Measurements from ENCODE around the gene PTPRO. TPM values are rescaled to one million over a fixed set of nuclear protein-coding genes. Genes with fewer than 3 reads are reported as not detected.

The PTPRO gene
- total and polyA plus RNA-seq, 8 donors = 0.35 to 11.6 (median 0.68) TPM; not detected in 3

GRCh38 chr12:15293731-15294130 lies 28.6 kb upstream of the PTPRO start:
- no peak for DNase-seq
- Histone ChIP-seq H3K36me3 (no peaks in the 10 kb centered on the region), H3K4me1 (no peaks in the 10 kb centered on the region), H3K27ac (no peak overlapping the region), H3K4me3 (no peak overlapping the region), H3K9me3 (no peaks in the 10 kb centered on the region), H3K27me3 (no peaks in the 10 kb centered on the region)
- intact Hi-C loops (cut with DNase I; ENCODE audit: low total_unique reads) = no loop called here
- TF ChIP-seq POLR2AphosphoS5 (IDR thresholded peaks at IDR 0.05) (no peak), POLR2A (IDR thresholded peaks at IDR 0.05) (no peak), EP300 (IDR thresholded peaks at IDR 0.05) (no peak), CTCF (IDR thresholded peaks at IDR 0.05) (no peak)
- WGBS, 5 donors = 86 to 94% (median 88%) methylated on average over 3 of the region's 3 CpGs

GRCh38 chr12:15299947-15300346 lies 22.4 kb upstream of the PTPRO start:
- DNase-seq = no peak
- no peaks in the 10 kb centered on the region for H3K36me3 ChIP-seq
- intact Hi-C loops (cut with DNase I; ENCODE audit: low total_unique reads) = no loop called here

GRCh38 chr12:15304296-15304695 lies 18.0 kb upstream of the PTPRO start:
- H3K9me3 ChIP-seq = peaks cover 0 to 8% (median 3%) of the 10 kb centered on the region in 4 donors
- TF ChIP-seq POLR2A (IDR thresholded peaks at IDR 0.05) = no peak
- TF ChIP-seq CTCF (IDR thresholded peaks at IDR 0.05) = no peak
- no peak for TF ChIP-seq EP300 (IDR thresholded peaks at IDR 0.05)
- no peak for TF ChIP-seq POLR2AphosphoS5 (IDR thresholded peaks at IDR 0.05)
- no peaks in the 10 kb centered on the region for H3K27me3 ChIP-seq
- H3K4me3 ChIP-seq = no peak overlapping the region
- DNase-seq = no peak
- intact Hi-C loops (cut with DNase I; ENCODE audit: low total_unique reads) = no loop called here
- no peak overlapping the region for H3K27ac ChIP-seq
- no peaks in the 10 kb centered on the region for H3K36me3 ChIP-seq
- H3K4me1 ChIP-seq = no peaks in the 10 kb centered on the region
- WGBS, 5 donors = 94 to 98% (median 94%) methylated on average over 2 of the region's 2 CpGs

More at GRCh38 chr12:15299947-15300346, 22.4 kb upstream of the PTPRO start:
- Histone ChIP-seq H3K4me1 (no peaks in the 10 kb centered on the region), H3K4me3 (no peak overlapping the region), H3K27ac (no peak overlapping the region), H3K27me3 (no peaks in the 10 kb centered on the region), H3K9me3 (peaks cover 0 to 10% (median 3%) of the 10 kb centered on the region in 4 donors)
- TF ChIP-seq EP300 (IDR thresholded peaks at IDR 0.05) (no peak), POLR2A (IDR thresholded peaks at IDR 0.05) (no peak), CTCF (IDR thresholded peaks at IDR 0.05) (no peak), POLR2AphosphoS5 (IDR thresholded peaks at IDR 0.05) (no peak)
- WGBS, 5 donors = 77 to 100% (median 90%) methylated on average over 2 of the region's 2 CpGs

GRCh38 chr12:15306605-15307004 lies 15.7 kb upstream of the PTPRO start:
- no peaks in the 10 kb centered on the region for H3K36me3 ChIP-seq
- 80 to 90% (median 87%) methylated on average over 3 of the region's 3 CpGs for WGBS, 5 donors
- intact Hi-C loops (cut with DNase I; ENCODE audit: low total_unique reads) = no loop called here
- H3K4me1 ChIP-seq = no peaks in the 10 kb centered on the region
- TF ChIP-seq POLR2AphosphoS5 (IDR thresholded peaks at IDR 0.05) (no peak), POLR2A (IDR thresholded peaks at IDR 0.05) (no peak), EP300 (IDR thresholded peaks at IDR 0.05) (no peak), CTCF (IDR thresholded peaks at IDR 0.05) (no peak)
- H3K27ac ChIP-seq = no peak overlapping the region
- H3K9me3 ChIP-seq = no peaks in the 10 kb centered on the region
- H3K27me3 ChIP-seq = no peaks in the 10 kb centered on the region
- no peak for DNase-seq
- no peak overlapping the region for H3K4me3 ChIP-seq
